Skin of body (tissue), 2 donors: ENCODE measurements around the gene TMEM238L. TPM values are rescaled to one million over a fixed set of nuclear protein-coding genes. Genes with fewer than 3 reads are reported as not detected.
"Not testable (repeated sequence)": the region's sequence is repeated elsewhere in the genome, so short reads cannot be mapped to it uniquely, and the experiment has no call there.

Experiments
- DNase-seq: peaks from one replicate; lab custom pipeline; 2025; lab: John Stamatoyannopoulos, UW
- total RNA-seq: library from RNA; depleted of rRNA; stranded (reverse); fragments of >200 nt; gene quantifications from one replicate; pipeline ENCODE4 v1.2.3, GENCODE V29; 2014

TMEM238L gene
- 0.30 TPM for total RNA-seq

- DNase-seq: no peak
Measured at GRCh38 chr17:10803830-10804475, at the start of gene TMEM238L. Gene TMEM238L, minus strand, starts transcription at chr17:10804099. Its CDS starts 136 bp downstream, at chr17:10803963.

- DNase-seq: not testable (repeated sequence)
Measured at GRCh38 chr17:10846636-10847035, 42.7 kb upstream of the TMEM238L start.

GRCh38 chr17:10845388-10845751 lies 41.5 kb upstream of the TMEM238L start:
- DNase-seq: no peak

GRCh38 chr17:10844621-10845387 lies 40.9 kb upstream of the TMEM238L start:
- peak; percentile 42 for DNase-seq

DNA sequence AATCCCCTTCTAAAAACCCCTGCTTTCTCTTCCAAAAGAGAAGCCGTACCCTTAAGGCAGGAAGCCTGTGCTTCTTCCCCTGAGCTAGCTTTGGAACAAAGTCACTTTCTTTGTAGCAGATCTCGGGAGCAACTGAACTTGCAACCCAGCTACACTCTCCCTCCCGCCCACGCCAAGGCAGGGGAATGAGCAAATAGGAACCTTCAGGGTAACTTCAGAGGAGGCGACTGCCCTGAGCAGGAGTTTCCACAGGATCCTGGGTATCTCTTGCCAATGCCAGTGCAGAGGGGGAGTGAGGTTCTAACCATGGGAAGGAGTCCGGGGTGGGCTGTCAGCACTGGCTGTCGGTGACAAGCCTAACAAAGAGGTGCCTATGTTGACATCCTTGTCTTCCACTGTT lies 39.9 kb upstream of the TMEM238L start:
- no peak for DNase-seq

DNA sequence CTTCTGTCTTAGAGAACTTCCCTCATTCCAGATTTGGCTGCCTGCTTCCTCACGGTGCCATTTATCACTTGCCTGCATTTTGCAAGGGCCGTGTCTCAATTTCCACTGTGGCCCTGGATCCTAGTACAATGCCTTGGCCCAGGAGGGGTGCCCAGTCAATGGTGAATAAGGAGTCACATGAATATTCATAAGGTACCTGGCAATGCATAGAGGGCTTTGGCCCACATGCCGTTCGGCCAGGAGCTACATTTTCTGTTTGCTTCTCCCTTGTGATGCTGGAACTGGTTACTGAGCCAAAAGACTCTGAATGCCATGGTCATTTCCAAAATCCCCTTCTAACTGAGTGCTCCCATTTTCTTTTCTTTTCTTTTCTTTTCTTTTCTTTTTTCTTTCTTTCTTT lies 38.8 kb upstream of the TMEM238L start:
- no peak for DNase-seq

- DNase-seq: no peak
Measured at GRCh38 chr17:10838682-10839081, 34.8 kb upstream of the TMEM238L start.

DNA sequence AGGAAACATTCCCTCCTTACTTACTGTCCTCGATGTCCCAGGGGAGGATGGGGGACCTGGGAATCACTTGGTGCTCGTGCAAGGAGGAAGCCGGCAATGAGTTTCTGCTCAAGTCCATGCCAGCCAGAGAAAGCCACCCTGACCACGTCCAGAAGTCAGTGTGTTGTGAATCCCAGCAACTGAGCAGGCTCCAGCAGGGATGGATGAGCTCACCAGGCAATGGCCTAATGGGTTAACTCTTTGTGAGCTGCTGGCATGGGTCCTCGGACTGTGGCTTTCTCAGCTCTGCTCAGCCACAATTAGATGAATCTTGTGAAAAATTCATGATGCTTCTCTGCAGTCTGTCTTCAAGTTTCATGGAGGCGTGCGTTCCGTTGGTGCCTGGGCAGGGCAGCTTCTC lies 34.0 kb upstream of the TMEM238L start, which contains the start of gene PIRT:
Gene PIRT (minus strand): TSS at position 167 of the 400 bp plus-strand sequence. CDS start 12,442 bp downstream, outside the sequence.
- no peak for DNase-seq

DNA sequence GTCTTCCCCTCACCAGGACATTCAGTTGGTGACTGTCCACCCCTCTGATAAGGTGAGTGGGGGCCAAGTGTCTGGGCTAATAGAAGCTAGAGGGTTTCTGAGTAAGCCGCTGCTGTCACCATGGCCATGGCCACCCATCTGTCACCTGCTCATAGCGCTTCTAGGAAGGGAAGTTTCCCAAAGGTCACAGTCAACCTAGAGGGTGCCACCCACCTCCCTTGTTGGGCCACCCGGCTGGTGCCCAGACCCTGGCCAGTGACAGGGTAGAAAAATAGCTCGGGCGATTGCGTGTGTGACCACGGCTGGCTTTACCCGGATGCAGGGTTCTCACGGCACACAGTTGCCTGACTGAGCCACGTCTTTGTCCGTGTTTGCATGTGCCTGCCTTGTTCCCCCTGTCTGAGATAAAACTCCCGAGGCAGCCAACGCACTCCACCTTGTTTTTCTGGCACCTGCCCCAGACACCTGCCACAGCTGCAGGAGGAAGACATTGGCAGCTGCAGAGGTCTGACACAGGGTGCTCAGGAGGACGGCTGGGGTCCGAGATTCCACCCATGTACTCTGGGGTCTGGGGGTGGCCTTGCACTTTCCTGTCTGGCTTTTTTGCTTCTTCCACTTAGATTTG lies 33.2 kb upstream of the TMEM238L start:
- DNase-seq: no peak

GRCh38 chr17:10836145-10836544 lies 32.2 kb upstream of the TMEM238L start:
- no peak for DNase-seq

DNA sequence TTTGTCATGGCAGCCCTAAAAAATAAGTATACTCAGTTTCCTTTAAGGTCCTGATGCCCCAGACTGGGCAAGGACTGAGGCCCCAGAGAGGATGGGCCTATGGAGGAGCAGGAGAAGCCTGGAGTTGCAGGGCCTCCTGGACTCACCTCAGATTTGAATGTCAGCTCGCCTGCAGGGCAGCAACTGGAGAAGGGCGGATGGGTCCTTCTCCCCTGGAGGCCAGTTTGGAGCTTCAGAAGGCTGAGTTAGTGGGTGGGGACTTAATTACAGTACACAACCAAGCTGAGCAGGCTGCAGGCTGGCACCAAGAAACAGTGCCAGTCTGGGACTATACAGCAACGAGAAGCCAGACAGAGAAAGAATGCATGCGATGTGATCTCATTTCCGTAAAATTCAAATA lies 27.8 kb upstream of the TMEM238L start:
- no peak for DNase-seq

- DNase-seq: no peak
Measured at GRCh38 chr17:10827898-10828552, 24.1 kb upstream of the TMEM238L start.

DNA sequence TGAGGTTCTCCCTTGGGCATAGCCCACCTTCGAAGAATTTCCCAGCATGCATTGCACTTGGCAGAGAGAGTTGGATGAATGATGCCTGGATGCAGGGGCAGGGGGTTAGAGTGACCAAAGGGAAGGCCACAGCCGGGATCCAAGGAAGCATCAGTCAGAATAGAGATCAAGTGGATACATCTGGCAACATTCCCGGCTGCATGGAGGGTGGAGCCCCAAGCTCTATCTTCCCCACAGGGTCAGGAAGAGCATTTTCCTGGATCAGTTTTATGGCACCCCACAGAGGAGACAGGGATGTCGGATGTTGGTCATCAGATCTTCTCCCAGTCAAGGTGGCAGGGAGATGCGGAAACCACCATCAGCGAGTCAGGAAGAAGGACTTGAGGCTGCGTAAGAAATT lies 21.0 kb upstream of the TMEM238L start:
- no peak for DNase-seq

GRCh38 chr17:10821770-10822169 lies 17.9 kb upstream of the TMEM238L start:
- no peak for DNase-seq

- no peak for DNase-seq
Measured at GRCh38 chr17:10821054-10821453, 17.2 kb upstream of the TMEM238L start.

DNA sequence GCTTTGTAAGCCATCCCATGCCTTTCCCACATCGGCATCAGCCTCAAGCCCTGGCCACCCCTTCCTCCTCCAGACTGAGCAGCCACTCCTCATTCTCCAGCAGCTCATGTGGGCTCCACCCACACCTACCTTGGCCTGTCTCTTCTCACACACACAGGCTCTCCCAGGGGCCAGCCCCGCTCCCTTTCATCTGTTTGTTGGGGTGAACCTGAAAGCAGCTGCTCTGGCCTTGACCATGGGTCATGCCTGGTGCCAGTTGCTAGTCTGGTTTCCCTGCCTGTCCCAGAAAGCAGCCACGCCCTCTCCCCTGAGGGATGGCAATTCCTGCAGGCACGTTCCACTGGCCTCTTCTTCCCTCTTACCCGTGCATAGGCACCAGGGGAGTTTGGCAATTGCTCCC lies 11.4 kb upstream of the TMEM238L start:
- DNase-seq: no peak

DNA sequence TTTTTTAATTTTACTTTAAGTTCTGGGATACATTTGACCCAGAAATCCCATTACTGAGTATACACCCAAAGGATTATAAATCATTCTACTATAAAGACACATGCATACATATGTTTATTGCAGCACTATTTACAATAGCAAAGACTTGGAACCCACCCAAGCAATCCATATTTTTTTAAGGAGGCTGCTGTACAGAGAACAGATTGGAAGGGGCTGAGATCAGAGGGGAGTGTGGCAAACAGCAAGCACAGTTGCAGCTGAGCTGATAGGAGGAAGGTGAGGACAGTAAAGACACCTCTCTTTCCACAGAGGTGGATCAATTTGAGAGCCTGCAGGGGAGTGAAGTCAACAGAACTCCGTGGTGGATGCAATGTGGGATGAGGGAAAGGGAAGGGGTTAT lies 10.2 kb upstream of the TMEM238L start:
- DNase-seq: peak; percentile 52

DNA sequence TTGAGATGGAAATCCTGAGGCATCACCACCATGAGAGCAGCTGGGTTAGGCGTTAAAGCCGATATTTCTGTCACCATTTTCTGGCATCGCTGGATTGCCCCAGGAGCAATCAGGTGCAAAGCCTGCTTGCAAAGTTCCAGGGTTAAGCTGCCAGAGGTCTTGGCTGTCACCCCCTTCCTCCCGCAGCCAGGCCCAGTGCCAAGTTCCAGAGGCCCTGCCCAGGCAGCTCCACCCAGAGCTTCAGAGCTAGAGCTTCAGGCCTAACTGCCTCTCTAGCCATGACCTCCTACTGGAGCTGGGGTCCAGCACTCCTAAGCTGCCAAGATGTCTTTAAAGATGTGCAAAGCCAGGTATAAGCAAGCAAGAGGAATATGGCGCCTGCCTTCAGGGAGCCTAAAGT lies 8.8 kb upstream of the TMEM238L start:
- DNase-seq: no peak

DNA sequence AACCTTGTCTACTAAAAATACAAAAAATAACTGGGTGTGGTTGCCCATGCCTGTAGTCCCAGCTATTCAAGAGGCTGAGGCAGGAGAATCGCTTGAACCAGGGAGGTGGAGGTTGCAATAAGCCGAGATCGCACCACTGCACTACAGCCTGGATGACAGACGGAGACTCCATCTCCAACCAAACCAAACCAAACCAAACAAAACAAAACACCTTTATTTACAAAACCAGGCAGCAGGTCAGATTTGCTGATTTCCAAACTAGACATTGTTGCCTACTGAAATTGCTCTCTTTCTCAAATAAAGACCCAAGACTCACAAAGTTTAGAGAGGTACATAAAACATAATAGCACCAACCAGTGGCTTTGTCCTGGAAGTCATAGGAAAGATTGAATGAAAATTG lies 5.7 kb upstream of the TMEM238L start:
- DNase-seq: no peak

DNA sequence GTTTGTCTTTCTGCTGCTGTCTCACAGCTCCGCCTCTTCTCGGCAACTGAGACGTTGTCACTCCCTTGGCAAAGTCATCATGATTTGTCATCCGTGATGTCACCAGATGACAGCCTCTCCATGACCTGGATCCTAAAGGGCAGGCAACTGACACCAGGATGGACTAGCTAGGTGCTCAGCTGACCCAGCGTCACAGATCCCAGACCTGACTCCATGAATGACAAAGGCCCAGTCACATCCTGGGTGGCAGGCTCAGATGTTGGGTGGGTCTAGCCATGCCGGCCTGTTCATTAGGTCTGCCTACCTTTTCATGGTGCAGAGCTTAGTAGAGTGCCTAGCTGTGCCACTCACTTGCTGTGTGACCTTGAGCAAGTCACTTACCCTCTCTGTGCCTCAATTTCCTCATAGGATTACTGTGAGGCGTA lies 3.8 kb upstream of the TMEM238L start:
- no peak for DNase-seq

DNA sequence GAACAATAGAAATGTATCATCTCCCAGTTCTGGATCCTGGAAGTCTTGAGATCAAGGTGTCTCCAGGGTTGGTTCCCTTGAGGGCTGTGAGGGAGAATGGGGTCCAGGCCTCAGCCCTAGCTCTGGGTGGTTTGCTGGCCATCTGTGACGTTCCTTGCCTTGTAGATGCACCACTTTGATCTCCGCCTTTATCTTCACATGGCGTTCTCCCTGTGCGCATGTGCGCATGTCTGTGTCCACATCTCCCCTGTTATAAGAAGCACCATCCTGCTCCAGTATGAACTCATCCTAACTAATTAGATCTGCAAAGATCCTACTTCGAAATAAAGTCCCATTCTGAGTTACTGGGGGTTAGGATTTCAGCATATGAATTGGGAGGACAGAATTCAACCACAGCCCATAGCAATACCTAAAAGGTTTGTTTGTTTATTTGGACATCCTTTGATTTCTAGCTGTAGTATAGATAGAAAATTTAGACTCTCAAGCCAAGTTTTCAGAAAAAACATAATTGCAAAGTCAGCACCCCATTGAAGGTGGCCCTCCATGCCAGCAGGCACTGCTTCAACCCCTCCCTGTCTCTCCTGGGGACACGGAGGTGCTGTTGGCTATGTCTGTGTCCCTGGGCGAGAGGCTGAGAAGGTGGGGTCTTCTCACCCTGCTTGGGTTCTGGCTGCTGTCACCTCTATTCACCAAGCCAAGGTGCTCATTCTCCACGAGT lies 2.8 kb upstream of the TMEM238L start:
- no peak for DNase-seq
